ENCODE results near the gene CCDC97. TPM values are rescaled to one million over a fixed set of nuclear protein-coding genes. Genes with fewer than 3 reads are reported as not detected.

Gene CCDC97
- total and polyA plus RNA-seq, 2 of the 8 experiments (the other 6 are each of a cell fraction or from before 2014, with no cell fraction given) = 19.8 to 27.1 TPM

- Histone ChIP-seq H2AK5ac (ENCODE audit: low read depth, low read length) (no peak overlapping the region), H3K4me2 (ENCODE audit: insufficient read depth in 1 of 2, low read depth in 2 of 2, low read length in 2 of 2) (no peak overlapping the region), H4K5ac (ENCODE audit: insufficient read length, low read depth, low read length) (no peak overlapping the region), H3K79me2 (ENCODE audit: control insufficient read depth in 1 of 2, insufficient read depth in 2 of 2, low read length in 2 of 2) (no peaks in the 10 kb centered on the region; a peak in 1 of 4 replicates), H3K27me3 (replicated peaks in 1 of 4; ENCODE audit: control insufficient read depth in 3 of 4, extremely low read depth in 1 of 4, insufficient read depth in 3 of 4, low read length in 3 of 4) (no peaks in the 10 kb centered on the region), H3K9ac (replicated peaks in 1 of 4; ENCODE audit: extremely low read depth in 1 of 4, low read depth in 3 of 4, low read length in 3 of 4) (no peak overlapping the region), H2BK15ac (ENCODE audit: low read length) (no peak overlapping the region), H3K23me2 (ENCODE audit: low read depth, low read length) (peaks cover 7% of the 10 kb centered on the region), H3K18ac (ENCODE audit: extremely low read depth, low read length) (no peak overlapping the region), H3K14ac (ENCODE audit: insufficient read length) (no peak overlapping the region), H4K8ac (ENCODE audit: extremely low read depth, insufficient read depth, low read length) (peak overlapping the region; percentile 17; the same call in 1 of the 2 replicates), H3K4me1 (replicated peaks in 1 of 4; ENCODE audit: control insufficient read depth in 3 of 4, insufficient read depth in 4 of 4, low read length in 3 of 4) (peaks cover 0 to 10% (median under 1%) of the 10 kb centered on the region in 4 experiments; a peak in 3 of 7 replicates), H3K23ac (ENCODE audit: insufficient read length) (no peak overlapping the region), H3K9me3 (ENCODE audit: insufficient read depth in 2 of 2, low read depth in 1 of 2, low read length in 1 of 2) (no peaks in the 10 kb centered on the region), H2BK120ac (replicated peaks; ENCODE audit: low read depth, low read length) (no peak overlapping the region), H2AFZ (ENCODE audit: low read length) (no peak overlapping the region), H3K79me1 (ENCODE audit: low read depth, low read length) (peaks cover under 1% of the 10 kb centered on the region; the same call in 1 of the 2 replicates), H2BK20ac (ENCODE audit: low read length) (no peak overlapping the region), H3K56ac (replicated peaks; ENCODE audit: insufficient read length, low read depth, low read length) (no peak overlapping the region), H2BK12ac (ENCODE audit: low read depth, low read length) (no peak overlapping the region), H3K4ac (replicated peaks; ENCODE audit: insufficient read length, low read depth, low read length) (no peak overlapping the region), H3K4me3 (ENCODE audit: extremely low read depth in 1 of 4, insufficient read depth in 2 of 4, low read depth in 3 of 4, low read length in 4 of 4) (no peak overlapping the region), H2BK5ac (ENCODE audit: low read depth, low read length) (no peak overlapping the region), H3K27ac (ENCODE audit: low read depth, low read length) (no peak overlapping the region), H4K91ac (replicated peaks; ENCODE audit: insufficient read length, low read length) (no peak overlapping the region), H4K20me1 (replicated peaks in 1 of 2; ENCODE audit: control insufficient read depth in 1 of 2, insufficient read depth in 2 of 2, low read length in 2 of 2) (peaks cover 4 to 17% of the 10 kb centered on the region in 2 experiments), H3K36me3 (ENCODE audit: control insufficient read depth in 2 of 4, insufficient read depth in 4 of 4, low read length in 3 of 4) (peaks cover 44 to 63% (median 54%) of the 10 kb centered on the region in 4 experiments)
- WGBS, 2 experiments (ENCODE audit: extremely low coverage in 1 of 2, insufficient coverage in 1 of 2, insufficient read length in 1 of 2, insufficient replicate concordance in 2 of 2, low coverage in 1 of 2, low lambda C conversion rate in 2 of 2, missing lambda C conversion rate in 1 of 2) = 96% methylated on average over 7 of the region's 13 CpGs; no CpG with 5 or more reads in 1 of the 2 experiments
- DNase-seq (ENCODE audit: low read depth in 1 of 2, low spot score in 2 of 2) = no peak
- ChIA-PET CTCF (ENCODE audit: partially characterized antibody) (interaction anchor here (0.5 to 7.3 kb wide), 4 partner anchors 10 to 391 kb away, joined by 3 to 63 read pairs (median 10); no protein-coding TSS in a partner anchor), POLR2A (ENCODE audit: partially characterized antibody) (interaction anchor here (1.0 to 22.6 kb wide), 3 partner anchors 16 to 102 kb away, joined by 4 to 579 read pairs (median 137); partner anchors contain the start of gene HNRNPUL1)
- no peak for FAIRE-seq
- TF ChIP-seq POLR2A (IDR thresholded peaks at IDR 0.05; ENCODE audit: control extremely low read depth in 1 of 2, low read depth in 2 of 2, low read length in 2 of 2) (peak in 1 of 2 experiments; percentile 8; a peak in 2 of 3 replicates), E2F6 (IDR thresholded peaks at IDR 0.05) (no peak), CREB1 (IDR thresholded peaks at IDR 0.05) (no peak), CEBPB (IDR thresholded peaks at IDR 0.05; ENCODE audit: low read depth, low read length) (no peak)
These were observed 3.8 kb upstream of the CCDC97 start for GRCh38 chr19:41305927-41306793.

All from H1 (cell line).